ENCODE data around the gene COL9A1. TPM values are rescaled to one million over a fixed set of nuclear protein-coding genes. Genes with fewer than 3 reads are reported as not detected.

The COL9A1 gene
- total RNA-seq, 4 donors from 2014 or later: 0.34 to 1.7 (median 0.77) TPM

- Histone ChIP-seq H3K36me3 (no peaks in the 10 kb centered on the region), H3K27ac (replicated peaks in 1 of 4) (no peak overlapping the region), H3K4me3 (no peak overlapping the region), H3K4me1 (peaks cover 0 to 10% (median 2%) of the 10 kb centered on the region in 4 donors), H3K9me3 (no peaks in the 10 kb centered on the region), H3K27me3 (peaks cover 0 to 4% (median 0%) of the 10 kb centered on the region in 4 donors)
- 75% methylated on average over 5 of the region's 5 CpGs for WGBS
- TF ChIP-seq POLR2AphosphoS5 (IDR thresholded peaks at IDR 0.05): no peak
- TF ChIP-seq CTCF (IDR thresholded peaks at IDR 0.05): no peak
- no peak for TF ChIP-seq EP300 (IDR thresholded peaks at IDR 0.05)
- no peak for TF ChIP-seq POLR2A (IDR thresholded peaks at IDR 0.05; ENCODE audit: low read depth)
- DNase-seq (ENCODE audit: extremely low spot score): no peak
- intact Hi-C loops (cut with DNase I): no loop called here
Measured at GRCh38 chr6:70168681-70169377, 134.1 kb downstream of the COL9A1 start.

Other genes starting within 250 kb of the COL9A1 start
- gene FAM135A, start 110.4 kb upstream of the COL9A1 start, total RNA-seq: 10 to 100 TPM; 14.8 to 21.3 (median 19.8) TPM